NB4 (cell line): ENCODE measurements around the gene PTK6.

ENCODE experiments used
- CTCF ChIP-seq: IDR thresholded peaks from one replicate; pipeline ENCODE4 v1.5.1; 2012; ENCODE audit warnings: low read depth, low read length
- MAX ChIP-seq: IDR thresholded peaks from 2 replicates; pipeline ENCODE4 v1.6.1; 2011; ENCODE audit warnings: low read depth, low read length
- MYC ChIP-seq: IDR thresholded peaks from 2 replicates; pipeline ENCODE4 v1.6.1; 2011; ENCODE audit warnings: low read depth, low read length
- POLR2A ChIP-seq: IDR thresholded peaks from 2 replicates; pipeline ENCODE4 v1.6.1; 2011; ENCODE audit warnings: mild to moderate bottlenecking; ENCODE audit not compliant: insufficient read length; ENCODE audit errors: extremely low read depth

- TF ChIP-seq MAX (no peak), CTCF (no peak), MYC (no peak), POLR2A (no peak)
These were observed 29.0 kb downstream of the PTK6 start for GRCh38 chr20:63508072-63508768.
